ENCODE results near the gene HERC6. TPM values are rescaled to one million over a fixed set of nuclear protein-coding genes. Genes with fewer than 3 reads are reported as not detected.

The HERC6 gene
- polyA plus RNA-seq, 1 of the 3 experiments (the other 2 are of a cell fraction), result 1.7 TPM

DNA sequence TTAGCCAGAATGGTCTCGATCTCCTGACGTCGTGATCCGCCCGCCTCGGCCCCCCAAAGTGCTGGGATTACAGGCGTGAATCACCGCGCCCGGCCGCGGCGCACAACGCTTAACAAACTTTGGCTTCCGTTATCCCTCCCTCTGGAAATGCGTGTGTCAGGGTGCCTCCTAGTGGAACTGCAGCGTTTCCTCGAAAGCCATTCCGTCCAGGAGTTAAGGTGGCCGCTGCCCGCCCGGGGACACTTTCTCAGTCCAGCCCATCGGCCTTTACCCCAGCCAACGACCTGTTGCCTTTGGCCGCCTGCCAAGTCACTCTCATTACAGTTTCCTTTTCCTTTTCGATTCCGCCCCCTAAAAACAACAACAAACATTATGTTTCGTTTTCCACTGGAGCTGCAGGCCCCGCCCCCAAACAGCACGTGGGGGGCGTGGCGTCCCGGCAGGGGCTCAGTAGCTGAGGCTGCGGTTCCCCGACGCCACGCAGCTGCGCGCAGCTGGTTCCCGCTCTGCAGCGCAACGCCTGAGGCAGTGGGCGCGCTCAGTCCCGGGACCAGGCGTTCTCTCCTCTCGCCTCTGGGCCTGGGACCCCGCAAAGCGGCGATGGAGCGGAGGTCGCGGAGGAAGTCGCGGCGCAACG, 78.1 kb downstream of the HERC6 start, which contains the start of gene HERC5:
HERC5 (plus strand) TSS at position 450 of the 637 bp plus-strand sequence; CDS start at position 601, 151 bp downstream.
- H3K9me2 ChIP-seq, result no peaks in the 10 kb centered on the region
- no peaks in the 10 kb centered on the region for H3K36me3 ChIP-seq (replicated peaks in 1 of 2; ENCODE audit: control insufficient read depth in 1 of 2, insufficient read depth in 2 of 2, low read length in 1 of 2)
- H3K9ac ChIP-seq, result no peak within 1 kb of the TSS; the same call in 1 of the 2 replicates
- H3K27me3 ChIP-seq (ENCODE audit: insufficient read depth), result peaks cover 11% of the 10 kb centered on the region
- ChIA-PET CTCF (interaction anchor here (0.6 to 2.1 kb wide), 25 partner anchors 9 to 245 kb away, joined by 3 to 13 read pairs (median 4); partner anchors contain the start of gene HERC6), POLR2A (interaction anchor here (0.6 to 1.1 kb wide), 3 partner anchors 11 to 824 kb away, joined by 3 to 4 read pairs (median 3); no protein-coding TSS in a partner anchor)
- peaks cover 0 to 5% of the 10 kb centered on the region in 2 experiments; a peak in 1 of 4 replicates for H3K4me1 ChIP-seq (ENCODE audit: control insufficient read depth in 1 of 2, insufficient read depth in 2 of 2, low read depth in 1 of 2, low read length in 1 of 2)
- H3K9me3 ChIP-seq, result no peaks in the 10 kb centered on the region
- DNase-seq, result peak; percentile 93
- WGBS (ENCODE audit: low lambda C conversion rate), result under 1% methylated on average over 28 of the region's 57 CpGs
- no peak within 1 kb of the TSS for H3K27ac ChIP-seq (ENCODE audit: low read depth in 2 of 2, low read length in 1 of 2)
- H3K4me2 ChIP-seq, result peak within 1 kb of the TSS; percentile 85
- H3K79me2 ChIP-seq (ENCODE audit: insufficient read depth), result no peaks in the 10 kb centered on the region
- peak within 1 kb of the TSS; percentile 91 for H2AFZ ChIP-seq (ENCODE audit: low read depth)
- H4K20me1 ChIP-seq (ENCODE audit: insufficient read depth), result no peaks in the 10 kb centered on the region
- H3F3A ChIP-seq (replicated peaks; ENCODE audit: insufficient read depth), result peaks cover 3% of the 10 kb centered on the region
- H3K4me3 ChIP-seq (ENCODE audit: low read depth in 2 of 2, low read length in 1 of 2), result peak within 1 kb of the TSS; percentile 58 to 68
- peak; percentile 75 for TF ChIP-seq MXI1 (IDR thresholded peaks at IDR 0.05; ENCODE audit: low read depth, low read length)
- peak; percentile 85 for TF ChIP-seq NFIC (IDR thresholded peaks at IDR 0.05; ENCODE audit: borderline replicate concordance)
- TF ChIP-seq YY1 (IDR thresholded peaks at IDR 0.05; ENCODE audit: low read depth), result 0 out of 2 replicates have a peak, but pooled peaks have one; percentile 30
- TF ChIP-seq RAD21 (IDR thresholded peaks at IDR 0.05; ENCODE audit: low read length), result peak; percentile 71
- TF ChIP-seq, protein P1, sequence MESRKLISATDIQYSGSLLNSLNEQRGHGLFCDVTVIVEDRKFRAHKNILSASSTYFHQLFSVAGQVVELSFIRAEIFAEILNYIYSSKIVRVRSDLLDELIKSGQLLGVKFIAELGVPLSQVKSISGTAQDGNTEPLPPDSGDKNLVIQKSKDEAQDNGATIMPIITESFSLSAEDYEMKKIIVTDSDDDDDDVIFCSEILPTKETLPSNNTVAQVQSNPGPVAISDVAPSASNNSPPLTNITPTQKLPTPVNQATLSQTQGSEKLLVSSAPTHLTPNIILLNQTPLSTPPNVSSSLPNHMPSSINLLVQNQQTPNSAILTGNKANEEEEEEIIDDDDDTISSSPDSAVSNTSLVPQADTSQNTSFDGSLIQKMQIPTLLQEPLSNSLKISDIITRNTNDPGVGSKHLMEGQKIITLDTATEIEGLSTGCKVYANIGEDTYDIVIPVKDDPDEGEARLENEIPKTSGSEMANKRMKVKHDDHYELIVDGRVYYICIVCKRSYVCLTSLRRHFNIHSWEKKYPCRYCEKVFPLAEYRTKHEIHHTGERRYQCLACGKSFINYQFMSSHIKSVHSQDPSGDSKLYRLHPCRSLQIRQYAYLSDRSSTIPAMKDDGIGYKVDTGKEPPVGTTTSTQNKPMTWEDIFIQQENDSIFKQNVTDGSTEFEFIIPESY (IDR thresholded peaks at IDR 0.05; ENCODE audit: borderline replicate concordance, low read depth), result no peak
- TF ChIP-seq, protein P2, sequence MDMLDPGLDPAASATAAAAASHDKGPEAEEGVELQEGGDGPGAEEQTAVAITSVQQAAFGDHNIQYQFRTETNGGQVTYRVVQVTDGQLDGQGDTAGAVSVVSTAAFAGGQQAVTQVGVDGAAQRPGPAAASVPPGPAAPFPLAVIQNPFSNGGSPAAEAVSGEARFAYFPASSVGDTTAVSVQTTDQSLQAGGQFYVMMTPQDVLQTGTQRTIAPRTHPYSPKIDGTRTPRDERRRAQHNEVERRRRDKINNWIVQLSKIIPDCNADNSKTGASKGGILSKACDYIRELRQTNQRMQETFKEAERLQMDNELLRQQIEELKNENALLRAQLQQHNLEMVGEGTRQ (IDR thresholded peaks at IDR 0.05; ENCODE audit: borderline replicate concordance, low read depth, low read length), result no peak
- TF ChIP-seq, protein P3, sequence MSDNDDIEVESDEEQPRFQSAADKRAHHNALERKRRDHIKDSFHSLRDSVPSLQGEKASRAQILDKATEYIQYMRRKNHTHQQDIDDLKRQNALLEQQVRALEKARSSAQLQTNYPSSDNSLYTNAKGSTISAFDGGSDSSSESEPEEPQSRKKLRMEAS (IDR thresholded peaks at IDR 0.05; ENCODE audit: low read depth), result peak; percentile 92
- 0 out of 2 replicates have a peak, but pooled peaks have one; percentile 5 for TF ChIP-seq TCF12 (IDR thresholded peaks at IDR 0.05)
- peak; percentile 57 for TF ChIP-seq SMC3 (IDR thresholded peaks at IDR 0.05; ENCODE audit: low read depth, low read length)
- TF ChIP-seq, protein P4, sequence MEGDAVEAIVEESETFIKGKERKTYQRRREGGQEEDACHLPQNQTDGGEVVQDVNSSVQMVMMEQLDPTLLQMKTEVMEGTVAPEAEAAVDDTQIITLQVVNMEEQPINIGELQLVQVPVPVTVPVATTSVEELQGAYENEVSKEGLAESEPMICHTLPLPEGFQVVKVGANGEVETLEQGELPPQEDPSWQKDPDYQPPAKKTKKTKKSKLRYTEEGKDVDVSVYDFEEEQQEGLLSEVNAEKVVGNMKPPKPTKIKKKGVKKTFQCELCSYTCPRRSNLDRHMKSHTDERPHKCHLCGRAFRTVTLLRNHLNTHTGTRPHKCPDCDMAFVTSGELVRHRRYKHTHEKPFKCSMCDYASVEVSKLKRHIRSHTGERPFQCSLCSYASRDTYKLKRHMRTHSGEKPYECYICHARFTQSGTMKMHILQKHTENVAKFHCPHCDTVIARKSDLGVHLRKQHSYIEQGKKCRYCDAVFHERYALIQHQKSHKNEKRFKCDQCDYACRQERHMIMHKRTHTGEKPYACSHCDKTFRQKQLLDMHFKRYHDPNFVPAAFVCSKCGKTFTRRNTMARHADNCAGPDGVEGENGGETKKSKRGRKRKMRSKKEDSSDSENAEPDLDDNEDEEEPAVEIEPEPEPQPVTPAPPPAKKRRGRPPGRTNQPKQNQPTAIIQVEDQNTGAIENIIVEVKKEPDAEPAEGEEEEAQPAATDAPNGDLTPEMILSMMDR (IDR thresholded peaks at IDR 0.05), result peak; percentile 71
- peak; percentile 34; the same call in 1 of the 2 replicates for TF ChIP-seq FOSL2 (IDR thresholded peaks at IDR 0.05; ENCODE audit: borderline replicate concordance, low read depth)
- TF ChIP-seq, protein P5, sequence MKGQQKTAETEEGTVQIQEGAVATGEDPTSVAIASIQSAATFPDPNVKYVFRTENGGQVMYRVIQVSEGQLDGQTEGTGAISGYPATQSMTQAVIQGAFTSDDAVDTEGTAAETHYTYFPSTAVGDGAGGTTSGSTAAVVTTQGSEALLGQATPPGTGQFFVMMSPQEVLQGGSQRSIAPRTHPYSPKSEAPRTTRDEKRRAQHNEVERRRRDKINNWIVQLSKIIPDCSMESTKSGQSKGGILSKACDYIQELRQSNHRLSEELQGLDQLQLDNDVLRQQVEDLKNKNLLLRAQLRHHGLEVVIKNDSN (IDR thresholded peaks at IDR 0.05; ENCODE audit: borderline replicate concordance, low read depth), result peak; percentile 84; the same call in 1 of the 2 replicates
- TF ChIP-seq TEAD4 (IDR thresholded peaks at IDR 0.05; ENCODE audit: borderline replicate concordance, insufficient read depth), result no peak
- TF ChIP-seq EZH2phosphoT487 (IDR thresholded peaks at IDR 0.05; ENCODE audit: borderline replicate concordance, low read depth), result no peak
- TF ChIP-seq JUND (IDR thresholded peaks at IDR 0.05), result no peak
- no peak for TF ChIP-seq GABPA (IDR thresholded peaks at IDR 0.05; ENCODE audit: low read depth)
